IMR-90 (cell line): ENCODE measurements around the gene RTF1. TPM values are rescaled to one million over a fixed set of nuclear protein-coding genes. Genes with fewer than 3 reads are reported as not detected.
"Not testable (repeated sequence)": the region's sequence is repeated elsewhere in the genome, so short reads cannot be mapped to it uniquely, and the experiment has no call there.

ENCODE experiments used
- ATAC-seq: fragments of 200-7000 bp; cut with Tn5 transposase; 2 replicates; pipeline ENCODE4 v1.9.1; 2020; ENCODE audit warnings: low read depth, mild to moderate bottlenecking, moderate library complexity
- BruUV-seq: library from RNA; stranded (reverse); fragments of 400-500 nt; replicated peaks from 2 replicates; lab custom pipeline; 2021; lab: Mats Ljungman, UMichigan
- CTCF ChIA-PET: fragments of 300-600 bp; formaldehyde crosslinking; extraction: SDS; loops from one replicate; lab custom pipeline; 2021; ENCODE audit warnings: antibody characterized with exemption; lab: Yijun Ruan, JAX
- POLR2A ChIA-PET: fragments of 300-600 bp; sonication (Branson Sonifier 250); formaldehyde crosslinking; loops from one replicate; lab custom pipeline; 2022; ENCODE audit warnings: antibody characterized with exemption; ENCODE audit not compliant: unreplicated experiment; lab: Charles Lee
- DNase-seq: peaks from one replicate; pipeline ENCODE4 v3.0.0; 2013
- H2AFZ ChIP-seq: replicated peaks from 2 replicates; pipeline ENCODE3; 2013; ENCODE audit warnings: low read length, mild to moderate bottlenecking; ENCODE audit not compliant: poor library complexity
- H2AK5ac ChIP-seq: 2 replicates; pipeline ENCODE4 v1.6.1; 2013; ENCODE audit warnings: low read depth, low read length, inconsistent platforms
- H2AK9ac ChIP-seq: replicated peaks from 2 replicates; pipeline ENCODE3; 2013; ENCODE audit warnings: mild to moderate bottlenecking, low read depth, low read length, moderate library complexity; ENCODE audit not compliant: poor library complexity
- H2BK120ac ChIP-seq: 2 replicates; pipeline ENCODE4 v1.6.1; 2013; ENCODE audit warnings: low read depth, low read length, inconsistent platforms
- H2BK15ac ChIP-seq: 3 replicates; pipeline ENCODE4 v1.6.1; 2013; ENCODE audit warnings: low read depth, low read length, inconsistent platforms
- H2BK20ac ChIP-seq: 2 replicates; pipeline ENCODE4 v1.6.1; 2013; ENCODE audit warnings: low read depth, mild to moderate bottlenecking, inconsistent platforms, low read length, moderate library complexity
- H2BK5ac ChIP-seq: 2 replicates; pipeline ENCODE4 v1.6.1; 2013; ENCODE audit warnings: mild to moderate bottlenecking, low read depth, low read length, inconsistent platforms; ENCODE audit not compliant: poor library complexity, severe bottlenecking
- H3K14ac ChIP-seq: replicated peaks from 2 replicates; pipeline ENCODE4 v1.6.1; 2013; ENCODE audit warnings: low read depth, low read length, inconsistent platforms
- H3K18ac ChIP-seq: 2 replicates; pipeline ENCODE4 v1.6.1; 2013; ENCODE audit warnings: low read depth, low read length, control low read depth
- H3K23ac ChIP-seq: 2 replicates; pipeline ENCODE4 v1.6.1; 2013; ENCODE audit warnings: low read depth, low read length, inconsistent platforms
- H3K27ac ChIP-seq: 2 replicates; pipeline ENCODE4 v1.5.1; 2013; ENCODE audit warnings: mild to moderate bottlenecking, control low read depth, low read length; ENCODE audit not compliant: insufficient read depth
- H3K27me3 ChIP-seq: 2 replicates; pipeline ENCODE4 v1.6.1; 2013; ENCODE audit warnings: low read length; ENCODE audit not compliant: control insufficient read depth, insufficient read depth
- H3K36me3 ChIP-seq: 2 replicates; pipeline ENCODE4 v1.6.1; 2013; ENCODE audit warnings: low read length, mixed read lengths; ENCODE audit not compliant: control insufficient read depth, insufficient read depth
- H3K4ac ChIP-seq: 2 replicates; pipeline ENCODE4 v1.6.1; 2013; ENCODE audit warnings: low read depth, low read length, inconsistent platforms
- H3K4me1 ChIP-seq: 2 replicates; pipeline ENCODE4 v1.6.1; 2013; ENCODE audit warnings: low read length, mixed read lengths; ENCODE audit not compliant: control insufficient read depth, insufficient read depth
- H3K4me2 ChIP-seq: 2 replicates; pipeline ENCODE4 v1.6.1; 2013; ENCODE audit warnings: low read depth, mild to moderate bottlenecking, control low read depth, low read length, moderate library complexity
- H3K4me3 ChIP-seq: 2 replicates; pipeline ENCODE4 v1.5.1; 2013; ENCODE audit warnings: low read depth, mild to moderate bottlenecking, control low read depth, low read length, moderate library complexity; ENCODE audit not compliant: insufficient read depth
- H3K56ac ChIP-seq: 2 replicates; pipeline ENCODE4 v1.6.1; 2013; ENCODE audit warnings: low read length, inconsistent platforms; ENCODE audit not compliant: insufficient read depth; ENCODE audit errors: extremely low read depth
- H3K79me1 ChIP-seq, 2 experiments: 2 replicates each; pipeline ENCODE4 v1.6.1; 2013; ENCODE audit warnings: low read length in 2 of 2, inconsistent platforms in 1 of 2, low read depth in 1 of 2
- H3K9ac ChIP-seq: 2 replicates; pipeline ENCODE4 v1.6.1; 2013; ENCODE audit warnings: low read depth, low read length, control low read depth
- H3K9me1 ChIP-seq: 2 replicates; pipeline ENCODE4 v1.6.1; 2013; ENCODE audit warnings: low read length, inconsistent platforms; ENCODE audit not compliant: insufficient read depth
- H3K9me3 ChIP-seq: 2 replicates; pipeline ENCODE4 v1.6.1; 2013; ENCODE audit warnings: low read length; ENCODE audit not compliant: control insufficient read depth, insufficient read depth
- H4K20me1 ChIP-seq: 2 replicates; pipeline ENCODE4 v1.6.1; 2013; ENCODE audit warnings: low read length, inconsistent platforms; ENCODE audit not compliant: insufficient read depth
- H4K5ac ChIP-seq: 2 replicates; pipeline ENCODE4 v1.6.1; 2013; ENCODE audit warnings: mild to moderate bottlenecking, low read depth, low read length, control low read depth
- H4K8ac ChIP-seq, 2 experiments: 2 replicates each; pipeline ENCODE4 v1.6.1; 2013; ENCODE audit warnings: low read depth in 2 of 2, low read length in 2 of 2, control low read depth in 1 of 2, inconsistent platforms in 1 of 2
- H4K91ac ChIP-seq: 2 replicates; pipeline ENCODE4 v1.6.1; 2013; ENCODE audit warnings: low read depth, low read length, inconsistent platforms; ENCODE audit not compliant: insufficient read depth
- WGBS, 2 experiments: methylation state at CpG; one replicate each; pipeline versions ENCODE4 v1.1.5 to v1.1.7; 2013; ENCODE audit warnings: missing lambda C conversion rate in 2 of 2; ENCODE audit not compliant: insufficient read length in 1 of 2; ENCODE audit errors: extremely low coverage in 2 of 2; 5-methylcytosine and 5-hydroxymethylcytosine counted together
- dilution Hi-C: fragments of 300-500 bp; cut with HindIII; formaldehyde crosslinking; loops from one replicate; pipeline ENCODE4 v1.14.3; 2018; ENCODE audit warnings: low sequenced_read_pairs; ENCODE audit not compliant: unreplicated experiment
- in situ Hi-C: fragments of 300-500 bp; cut with MboI; formaldehyde crosslinking; loops from 3 replicates; pipeline ENCODE4 v1.14.3; 2019; ENCODE audit warnings: low sequenced_read_pairs, inconsistent platforms, mixed read lengths
- intact Hi-C: fragments of 100-400 bp; cut with micrococcal nuclease; formaldehyde crosslinking; loops from 2 replicates; pipeline ENCODE4 v1.10.0; 2022
- polyA plus RNA-seq, 3 experiments: library from polyadenylated mRNA; depleted of rRNA; stranded (reverse); fragments of >200 nt; gene quantifications; 2 replicates each; pipeline ENCODE4 v1.2.3, GENCODE V29; 2012; ENCODE audit warnings: low replicate concordance in 1 of 3
- total RNA-seq: library from RNA; depleted of rRNA; stranded (reverse); fragments of >200 nt; gene quantifications from 2 replicates; pipeline ENCODE4 v1.2.3, GENCODE V29; 2012

Gene RTF1
- total and polyA plus RNA-seq, 2 of the 4 experiments (the other 2 are of a cell fraction), result 15.1 to 24.3 TPM

DNA sequence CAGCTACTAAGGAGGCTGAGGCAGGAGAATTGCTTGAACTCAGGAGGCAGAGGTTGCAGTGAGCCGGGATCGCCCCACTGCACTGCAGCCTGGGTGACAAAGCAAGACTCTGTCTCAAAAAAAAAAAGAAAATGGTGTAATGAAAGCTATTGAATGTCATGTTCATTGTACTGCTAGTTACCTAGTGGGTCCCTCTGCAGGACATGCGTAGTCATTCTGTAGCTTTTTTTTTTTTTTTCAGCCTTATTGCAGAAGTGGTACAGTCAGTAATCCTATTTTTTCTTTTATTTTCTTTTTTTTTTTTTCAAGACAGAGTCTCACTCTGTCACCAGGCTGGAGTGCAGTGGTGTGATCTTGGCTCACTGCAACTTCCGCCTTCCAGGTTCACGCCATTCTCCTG is 21.9 kb downstream of the RTF1 start:
- dilution Hi-C loops, H3K4me2 ChIP-seq, H4K8ac ChIP-seq, H3K27ac ChIP-seq, ATAC-seq, H3K4me3 ChIP-seq, H3K56ac ChIP-seq, intact Hi-C loops, H3K9ac ChIP-seq, H2AFZ ChIP-seq, H3K4me1 ChIP-seq, H3K23ac ChIP-seq, H2BK15ac ChIP-seq, H3K9me3 ChIP-seq, H2BK120ac ChIP-seq, H2AK9ac ChIP-seq, H2AK5ac ChIP-seq, H3K4ac ChIP-seq, H3K14ac ChIP-seq, in situ Hi-C loops, H4K5ac ChIP-seq, DNase-seq, BruUV-seq, H2BK20ac ChIP-seq, H3K18ac ChIP-seq, H3K9me1 ChIP-seq, H4K91ac ChIP-seq, H3K27me3 ChIP-seq, H2BK5ac ChIP-seq: not testable (repeated sequence)
- no CpG with 5 or more reads among the region's 5 CpGs for WGBS, 2 experiments
- POLR2A ChIA-PET, result interaction anchor here (0.5 kb wide), 1 partner anchor 77 kb away, joined by 3 read pairs; no protein-coding TSS in a partner anchor
- Histone ChIP-seq H3K36me3 (peaks cover 18% of the 10 kb centered on the region), H3K79me1 (peaks cover 18 to 57% of the 10 kb centered on the region in 2 experiments), H4K20me1 (peaks cover 22% of the 10 kb centered on the region)
- CTCF ChIA-PET, result interaction anchor here (0.6 to 0.7 kb wide), 2 partner anchors 27 to 1125 kb away, joined by 3 to 5 read pairs; no protein-coding TSS in a partner anchor
